Skeletal muscle tissue (tissue), 4 donors: ENCODE results near the gene OMP. TPM values are rescaled to one million over a fixed set of nuclear protein-coding genes. Genes with fewer than 3 reads are reported as not detected.

Experiments used
- H3K27ac ChIP-seq: one replicate; pipeline ENCODE4 v1.7.0; 2013; ENCODE audit warnings: mild to moderate bottlenecking, low read depth, low read length, inconsistent platforms
- H3K27me3 ChIP-seq, 3 donors: one replicate each; pipeline ENCODE4 v1.7.0; 2013; ENCODE audit warnings: low read length in 3 of 3; ENCODE audit not compliant: control insufficient read depth in 3 of 3, insufficient read depth in 3 of 3
- H3K36me3 ChIP-seq, 3 donors: one replicate each; pipeline ENCODE4 v1.7.0; 2013; ENCODE audit warnings: low read length in 3 of 3; ENCODE audit not compliant: control insufficient read depth in 3 of 3, insufficient read depth in 3 of 3
- H3K4me1 ChIP-seq, 3 donors: one replicate each; pipeline ENCODE4 v1.7.0; 2013; ENCODE audit warnings: low read length in 3 of 3, mild to moderate bottlenecking in 3 of 3; ENCODE audit not compliant: control insufficient read depth in 3 of 3, insufficient read depth in 3 of 3
- H3K4me3 ChIP-seq, 3 donors: one replicate each; pipeline ENCODE4 v1.7.0; 2013; ENCODE audit warnings: low read length in 3 of 3
- H3K9ac ChIP-seq, 3 donors: one replicate each; pipeline ENCODE4 v1.7.0; 2013; ENCODE audit warnings: low read length in 3 of 3, mild to moderate bottlenecking in 3 of 3, moderate library complexity in 2 of 3, low read depth in 1 of 3
- H3K9me3 ChIP-seq, 3 donors: one replicate each; pipeline ENCODE4 v1.7.0; 2013; ENCODE audit warnings: low read length in 3 of 3; ENCODE audit not compliant: control insufficient read depth in 3 of 3
- total RNA-seq: library from RNA; depleted of rRNA; stranded (reverse); fragments of >200 nt; gene quantifications from one replicate; pipeline ENCODE4 v1.2.3, GENCODE V29; 2014
- donor health status: Osteomylitis.

OMP gene
- total RNA-seq, 1 donor from 2014 or later: 1.6 TPM

- Histone ChIP-seq H3K4me1 (peaks cover 0 to 14% (median 9%) of the 10 kb centered on the region in 3 donors), H3K9me3 (no peaks in the 10 kb centered on the region), H3K36me3 (no peaks in the 10 kb centered on the region), H3K27me3 (peaks cover 0 to 4% (median 3%) of the 10 kb centered on the region in 3 donors), H3K9ac (no peak overlapping the region), H3K4me3 (no peak overlapping the region), H3K27ac (no peak overlapping the region)
These were observed 679 bp downstream of the OMP start for GRCh38 chr11:77103319-77103718.

- no peak overlapping the region for H3K4me3 ChIP-seq
- H3K9ac ChIP-seq: no peak overlapping the region
- no peak overlapping the region for H3K27ac ChIP-seq
- H3K4me1 ChIP-seq: peaks cover 4 to 14% (median 10%) of the 10 kb centered on the region in 3 donors
- H3K9me3 ChIP-seq: no peaks in the 10 kb centered on the region
- H3K27me3 ChIP-seq: peaks cover 0 to 4% (median 3%) of the 10 kb centered on the region in 3 donors
- no peaks in the 10 kb centered on the region for H3K36me3 ChIP-seq
These were observed 2.1 kb downstream of the OMP start for GRCh38 chr11:77104727-77105126.

DNA sequence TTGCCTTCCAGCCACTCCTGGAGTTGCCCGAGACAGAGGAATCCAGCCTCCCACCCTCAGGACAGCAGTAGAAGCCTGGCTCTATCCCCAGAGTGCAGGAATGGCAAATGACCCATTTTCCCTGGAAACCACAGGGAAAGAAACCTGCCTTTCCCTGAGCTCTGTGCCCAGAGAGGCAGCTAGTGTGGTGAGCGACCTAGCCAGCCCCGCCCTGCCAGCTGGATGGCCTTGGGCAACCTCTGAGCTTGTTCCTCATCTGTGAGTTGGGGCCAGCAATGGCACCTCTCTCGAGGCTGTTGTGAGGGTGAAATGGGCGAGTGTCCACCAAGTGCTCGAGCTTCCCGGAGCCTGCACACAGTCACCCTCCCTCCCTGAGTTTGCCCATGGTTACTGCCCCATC lies 3.7 kb downstream of the OMP start:
- Histone ChIP-seq H3K9me3 (no peaks in the 10 kb centered on the region), H3K27me3 (peaks cover 0 to 4% (median 3%) of the 10 kb centered on the region in 3 donors), H3K4me3 (no peak overlapping the region), H3K9ac (no peak overlapping the region), H3K27ac (no peak overlapping the region), H3K36me3 (no peaks in the 10 kb centered on the region), H3K4me1 (peaks cover 5 to 16% (median 10%) of the 10 kb centered on the region in 3 donors)

DNA sequence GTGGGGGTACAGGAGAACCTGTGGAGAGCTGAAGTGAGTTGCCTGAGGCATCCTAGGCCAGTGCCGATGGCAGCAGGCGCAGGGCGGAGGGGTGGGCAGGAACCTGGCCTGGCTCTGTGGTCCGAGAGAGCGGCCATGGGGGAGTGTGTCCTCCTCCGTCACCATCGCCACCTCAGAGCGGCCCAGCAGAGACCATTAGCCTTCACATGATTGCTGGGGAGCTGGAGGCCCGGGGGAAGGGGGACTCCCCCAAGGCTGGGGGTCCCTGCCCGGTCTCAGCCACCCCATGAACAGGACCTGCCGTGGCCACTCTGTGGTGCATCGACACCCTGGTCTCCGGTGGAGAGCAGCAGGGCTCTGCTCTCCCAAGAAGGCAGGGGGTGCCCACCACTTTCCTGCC lies 4.1 kb downstream of the OMP start:
- Histone ChIP-seq H3K4me1 (peaks cover 5 to 16% (median 10%) of the 10 kb centered on the region in 3 donors), H3K36me3 (no peaks in the 10 kb centered on the region), H3K4me3 (no peak overlapping the region), H3K9me3 (no peaks in the 10 kb centered on the region), H3K27ac (no peak overlapping the region), H3K9ac (no peak overlapping the region), H3K27me3 (peaks cover 0 to 4% (median 3%) of the 10 kb centered on the region in 3 donors)

DNA sequence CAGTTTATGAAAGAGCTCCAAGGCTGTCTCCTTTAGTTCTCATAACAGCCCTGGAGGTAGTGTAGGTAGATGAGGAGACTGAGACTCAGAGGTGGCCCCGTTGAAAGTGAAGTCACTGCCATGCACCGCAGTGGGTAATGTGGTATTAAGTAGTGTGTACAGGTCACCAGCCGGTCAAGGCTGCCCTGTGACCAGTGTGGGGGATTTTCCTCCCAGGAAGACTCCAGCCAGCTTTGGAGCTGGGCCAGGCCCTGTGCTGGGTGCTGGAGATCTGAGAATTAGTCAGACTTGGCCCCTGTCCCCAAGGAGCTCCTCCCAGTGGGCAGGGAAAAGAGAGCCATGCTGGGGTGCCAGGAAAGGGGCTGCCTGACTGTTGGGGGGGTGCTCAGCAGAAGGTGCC lies 5.3 kb downstream of the OMP start:
- Histone ChIP-seq H3K9me3 (no peaks in the 10 kb centered on the region), H3K27me3 (peaks cover 0 to 4% (median 3%) of the 10 kb centered on the region in 3 donors), H3K27ac (no peak overlapping the region), H3K36me3 (no peaks in the 10 kb centered on the region), H3K9ac (no peak overlapping the region), H3K4me3 (no peak overlapping the region), H3K4me1 (peaks cover 5 to 16% (median 10%) of the 10 kb centered on the region in 3 donors)

DNA sequence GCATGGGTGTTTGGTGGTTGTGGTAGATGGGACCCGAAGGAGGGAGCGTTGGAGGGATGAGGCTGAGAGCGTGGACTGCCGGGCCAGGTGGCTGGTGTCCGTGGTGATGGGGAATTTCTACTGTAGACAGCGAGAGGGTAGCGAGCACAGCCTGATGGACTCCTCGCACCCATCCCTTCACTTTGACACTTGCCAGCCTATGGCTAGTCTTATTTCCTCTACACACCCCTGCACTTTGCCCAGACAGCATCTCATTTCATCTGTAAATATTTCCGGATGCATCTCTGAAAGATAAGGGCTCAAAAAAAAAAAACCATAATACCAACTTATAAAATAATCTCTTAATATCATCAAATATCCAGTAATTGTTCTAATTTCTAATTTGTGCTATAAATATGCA lies 5.8 kb downstream of the OMP start:
- Histone ChIP-seq H3K4me1 (peaks cover 5 to 16% (median 10%) of the 10 kb centered on the region in 3 donors), H3K27ac (no peak overlapping the region), H3K27me3 (peaks cover 0 to 4% (median 3%) of the 10 kb centered on the region in 3 donors), H3K9ac (no peak overlapping the region), H3K9me3 (no peaks in the 10 kb centered on the region), H3K4me3 (no peak overlapping the region), H3K36me3 (no peaks in the 10 kb centered on the region)

DNA sequence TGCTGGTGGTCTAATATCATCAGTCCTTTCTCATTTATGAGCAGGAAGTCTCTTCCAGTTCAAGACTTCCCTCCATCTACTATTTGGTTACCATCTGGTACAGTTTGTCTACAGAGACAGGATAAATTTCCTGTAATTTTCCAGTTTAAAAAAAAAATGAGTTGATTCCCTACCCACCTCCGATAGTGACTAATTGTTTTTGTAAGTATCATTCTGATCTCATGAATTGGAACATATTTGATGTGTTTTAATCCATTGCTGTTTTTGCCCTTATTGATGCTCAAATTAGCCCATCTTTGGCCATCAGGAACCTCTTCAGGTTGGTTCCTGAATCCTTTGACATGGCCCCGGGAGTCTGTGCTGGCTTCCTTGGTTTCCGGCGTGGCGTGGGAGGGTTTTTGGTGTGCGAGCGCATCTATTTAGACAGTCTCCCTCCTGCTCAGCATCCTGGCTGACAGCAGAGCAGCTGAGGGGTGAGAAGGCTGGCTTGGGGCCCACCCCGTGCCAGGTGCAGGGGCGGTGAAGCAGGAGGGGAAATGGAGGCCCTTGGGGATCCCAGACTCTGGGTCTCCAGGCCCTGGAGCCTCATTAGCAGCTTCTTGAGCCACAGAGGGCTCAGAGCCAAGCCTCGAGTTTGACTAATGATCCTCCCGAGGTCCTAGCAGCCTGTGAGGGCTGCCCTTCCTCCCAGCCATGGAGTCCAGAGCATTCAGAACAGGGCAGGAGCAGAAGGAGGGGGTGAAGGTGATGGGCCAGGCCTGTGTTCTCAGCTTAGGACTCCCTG lies 6.8 kb downstream of the OMP start:
- no peak overlapping the region for H3K4me3 ChIP-seq
- peaks cover 0 to 3% (median 0%) of the 10 kb centered on the region in 3 donors for H3K36me3 ChIP-seq
- H3K9me3 ChIP-seq: no peaks in the 10 kb centered on the region
- peaks cover 5 to 16% (median 10%) of the 10 kb centered on the region in 3 donors for H3K4me1 ChIP-seq
- H3K27ac ChIP-seq: no peak overlapping the region
- H3K27me3 ChIP-seq: peaks cover 0 to 4% (median 3%) of the 10 kb centered on the region in 3 donors
- H3K9ac ChIP-seq: no peak overlapping the region

- Histone ChIP-seq H3K4me3 (no peak overlapping the region), H3K27me3 (peaks cover 0 to 3% (median 0%) of the 10 kb centered on the region in 3 donors), H3K36me3 (peaks cover 0 to 3% (median 0%) of the 10 kb centered on the region in 3 donors), H3K9ac (no peak overlapping the region), H3K27ac (no peak overlapping the region), H3K9me3 (no peaks in the 10 kb centered on the region), H3K4me1 (peaks cover 5 to 12% (median 10%) of the 10 kb centered on the region in 3 donors)
These were observed 8.2 kb downstream of the OMP start for GRCh38 chr11:77110836-77111235.

DNA sequence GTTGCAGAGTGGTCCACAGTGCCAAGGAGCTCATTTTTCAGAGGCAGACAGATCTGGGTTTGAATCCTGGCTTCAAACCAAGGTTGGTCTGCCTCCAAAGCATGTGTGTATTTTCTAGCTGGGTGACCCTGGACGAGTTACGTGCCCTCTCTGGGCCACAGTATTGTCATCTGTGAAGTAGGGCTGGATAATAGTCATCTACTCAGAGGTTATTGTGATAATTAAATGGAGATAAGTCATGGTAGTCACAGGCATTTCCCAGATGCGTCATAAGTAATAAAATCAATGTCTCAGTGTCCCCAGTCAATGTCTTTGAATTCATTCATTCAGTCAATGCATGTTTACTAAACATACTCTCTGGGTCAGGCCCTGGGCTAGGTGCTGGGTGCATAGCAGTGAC lies 8.6 kb downstream of the OMP start:
- Histone ChIP-seq H3K36me3 (peaks cover 0 to 3% (median 0%) of the 10 kb centered on the region in 3 donors), H3K27ac (no peak overlapping the region), H3K27me3 (peaks cover 0 to 3% (median 0%) of the 10 kb centered on the region in 3 donors), H3K9me3 (no peaks in the 10 kb centered on the region), H3K4me3 (no peak overlapping the region), H3K9ac (no peak overlapping the region), H3K4me1 (peaks cover 5 to 12% (median 10%) of the 10 kb centered on the region in 3 donors)

DNA sequence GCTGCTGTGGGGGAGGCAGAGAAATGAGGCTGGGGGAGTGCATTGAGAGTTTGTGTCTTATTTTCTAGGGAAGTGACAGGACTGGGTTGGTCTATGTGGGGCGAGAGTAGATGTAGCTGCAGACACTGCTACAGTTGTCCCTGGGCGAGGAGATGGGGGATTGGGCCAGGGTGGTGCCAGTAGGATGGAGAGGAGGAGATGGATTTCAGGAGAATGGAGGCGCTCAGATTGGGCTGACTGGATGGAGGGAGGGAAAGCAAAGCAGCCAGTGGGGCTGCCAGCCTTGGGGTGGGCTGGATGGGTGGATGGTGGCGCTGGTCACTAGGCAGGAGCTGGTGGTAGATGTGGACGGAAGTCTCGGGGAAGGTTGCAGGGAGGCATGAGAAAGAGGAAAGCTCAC lies 9.3 kb downstream of the OMP start:
- Histone ChIP-seq H3K9ac (no peak overlapping the region), H3K4me1 (peaks cover 5 to 10% (median 8%) of the 10 kb centered on the region in 3 donors), H3K27ac (no peak overlapping the region), H3K36me3 (peaks cover 0 to 3% (median 0%) of the 10 kb centered on the region in 3 donors), H3K9me3 (no peaks in the 10 kb centered on the region), H3K27me3 (peaks cover 0 to 3% (median 0%) of the 10 kb centered on the region in 3 donors), H3K4me3 (no peak overlapping the region)
